Mononuclear cell (primary cell): Measurements from ENCODE around the gene LKAAEAR1. TPM values are rescaled to one million over a fixed set of nuclear protein-coding genes. Genes with fewer than 3 reads are reported as not detected.
"Not testable (repeated sequence)": the region's sequence is repeated elsewhere in the genome, so short reads cannot be mapped to it uniquely, and the experiment has no call there.

Source experiments
- H3K27me3 ChIP-seq: 2 replicates; pipeline ENCODE4 v1.6.0; 2011; ENCODE audit warnings: low read length, control low read depth; ENCODE audit not compliant: insufficient read depth
- H3K4me1 ChIP-seq: 2 replicates; pipeline ENCODE4 v1.5.1; 2011; ENCODE audit warnings: mild to moderate bottlenecking, low read length, control low read depth; ENCODE audit not compliant: insufficient read depth
- H3K4me3 ChIP-seq: 2 replicates; pipeline ENCODE4 v1.5.1; 2011; ENCODE audit warnings: mild to moderate bottlenecking, low read length, moderate library complexity
- H3K9me3 ChIP-seq: 2 replicates; pipeline ENCODE4 v1.5.1; 2011; ENCODE audit warnings: low read depth, mild to moderate bottlenecking, control low read depth, low read length
- total RNA-seq: library from RNA; depleted of rRNA; stranded (reverse); fragments of >200 nt; gene quantifications from one replicate; pipeline ENCODE4 v1.2.3, GENCODE V29; 2012

The LKAAEAR1 gene
- total RNA-seq, 1 donor: 0.42 TPM

DNA sequence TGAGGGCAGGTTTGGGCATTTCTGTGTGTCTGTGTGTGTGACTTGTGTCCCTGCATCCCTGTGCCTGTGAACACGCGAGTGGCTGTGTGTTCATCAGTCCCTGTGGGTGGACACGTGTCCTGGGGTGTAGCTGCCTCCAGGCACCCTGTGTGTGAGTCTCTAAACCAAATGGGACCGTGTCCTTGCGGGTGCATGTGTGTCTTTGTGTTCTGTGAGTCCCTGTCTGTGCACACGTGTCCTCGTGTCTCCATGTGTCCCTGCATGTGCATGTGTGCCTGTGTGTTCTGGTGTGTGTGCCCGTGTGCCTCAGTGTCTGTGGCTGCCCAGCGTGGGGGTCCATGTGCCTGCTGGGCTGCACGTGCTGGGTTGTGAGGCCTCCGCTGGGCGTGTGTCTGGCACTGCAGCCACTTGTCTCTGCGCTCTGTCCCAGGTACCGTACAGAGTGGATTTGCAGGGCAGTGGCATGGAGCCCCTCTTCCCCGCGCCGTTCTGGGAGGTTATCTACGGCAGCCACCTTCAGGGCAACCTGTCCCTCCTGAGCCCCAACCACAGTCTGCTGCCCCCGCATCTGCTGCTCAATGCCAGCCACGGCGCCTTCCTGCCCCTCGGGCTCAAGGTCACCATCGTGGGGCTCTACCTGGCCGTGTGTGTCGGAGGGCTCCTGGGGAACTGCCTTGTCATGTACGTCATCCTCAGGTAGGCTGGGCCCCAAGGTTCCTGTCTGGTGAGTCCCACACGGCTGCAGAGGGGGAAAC lies 8.2 kb upstream of the LKAAEAR1 start:
- Histone ChIP-seq H3K4me3 (no peak overlapping the region), H3K27me3 (no peaks in the 10 kb centered on the region), H3K4me1 (no peaks in the 10 kb centered on the region), H3K9me3 (no peaks in the 10 kb centered on the region)

DNA sequence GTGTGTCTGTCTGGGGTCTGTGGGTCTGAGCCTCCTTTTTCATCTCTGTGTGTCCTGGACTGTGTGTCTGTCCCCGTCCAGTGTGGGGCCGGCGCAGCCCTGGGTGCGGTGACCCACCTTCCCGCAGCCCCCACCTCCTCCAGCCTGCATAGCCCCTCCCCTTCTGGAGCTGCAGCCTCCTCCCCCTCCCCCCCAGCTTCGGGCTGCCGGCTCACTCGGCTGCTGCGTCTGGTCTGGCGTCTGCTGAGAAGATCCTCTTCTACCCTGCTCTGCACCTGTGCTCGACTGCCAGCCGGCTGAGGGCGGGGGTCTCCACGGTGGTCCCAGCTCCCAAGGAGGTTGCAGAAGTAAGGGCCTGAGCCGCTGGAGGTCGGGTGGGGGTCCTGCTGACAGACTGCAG lies 7.6 kb upstream of the LKAAEAR1 start:
- H3K9me3 ChIP-seq: no peaks in the 10 kb centered on the region
- H3K4me3 ChIP-seq: no peak overlapping the region

DNA sequence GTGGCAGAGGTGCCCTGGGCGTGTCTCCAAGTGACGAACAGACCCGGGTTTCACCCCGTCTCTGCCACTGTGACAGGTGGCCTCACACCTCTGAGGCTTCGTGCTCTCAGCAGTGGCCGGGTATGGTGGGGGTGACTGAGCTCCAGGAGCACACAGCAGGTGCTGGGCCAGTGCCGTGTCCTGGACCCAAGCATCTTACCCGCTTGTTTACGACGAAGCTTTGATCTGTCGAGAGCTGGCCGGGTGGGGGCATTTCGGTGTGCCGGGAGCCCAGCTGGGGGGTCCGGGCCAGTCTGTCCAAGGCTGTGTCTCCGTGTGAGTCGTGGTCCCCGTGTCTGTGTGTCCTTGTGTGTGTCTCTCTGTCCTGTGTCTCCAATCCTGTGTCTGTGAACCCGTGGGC lies 7.1 kb upstream of the LKAAEAR1 start:
- Histone ChIP-seq H3K4me3 (no peak overlapping the region), H3K9me3 (no peaks in the 10 kb centered on the region), H3K4me1 (no peaks in the 10 kb centered on the region), H3K27me3 (no peaks in the 10 kb centered on the region)

More for the DNA sequence above, 7.6 kb upstream of the LKAAEAR1 start:
- H3K4me1 ChIP-seq: no peaks in the 10 kb centered on the region
- H3K27me3 ChIP-seq: no peaks in the 10 kb centered on the region

DNA sequence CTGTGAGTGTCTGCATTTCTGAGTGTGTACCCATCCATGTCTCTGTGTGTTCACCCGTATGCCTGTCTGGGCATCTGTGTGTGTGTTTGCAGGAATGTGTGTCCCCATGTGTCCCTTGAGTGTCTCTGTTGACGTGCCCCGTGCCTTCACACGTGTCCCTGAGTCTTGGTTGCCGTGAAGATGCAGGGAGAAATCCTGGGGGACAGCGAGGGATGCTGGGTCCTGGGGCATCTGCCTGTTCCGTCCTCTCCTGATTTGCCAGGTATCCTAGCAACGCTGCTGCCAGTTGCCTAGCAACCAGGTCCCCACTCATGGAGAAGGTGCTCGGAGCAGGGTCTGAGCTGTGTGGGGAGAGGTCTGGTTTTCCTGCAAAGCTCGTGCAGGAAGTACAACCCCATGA lies 6.0 kb upstream of the LKAAEAR1 start:
- H3K4me1 ChIP-seq: no peaks in the 10 kb centered on the region
- H3K4me3 ChIP-seq: no peak overlapping the region
- H3K27me3 ChIP-seq: peaks cover 7% of the 10 kb centered on the region
- no peaks in the 10 kb centered on the region for H3K9me3 ChIP-seq

DNA sequence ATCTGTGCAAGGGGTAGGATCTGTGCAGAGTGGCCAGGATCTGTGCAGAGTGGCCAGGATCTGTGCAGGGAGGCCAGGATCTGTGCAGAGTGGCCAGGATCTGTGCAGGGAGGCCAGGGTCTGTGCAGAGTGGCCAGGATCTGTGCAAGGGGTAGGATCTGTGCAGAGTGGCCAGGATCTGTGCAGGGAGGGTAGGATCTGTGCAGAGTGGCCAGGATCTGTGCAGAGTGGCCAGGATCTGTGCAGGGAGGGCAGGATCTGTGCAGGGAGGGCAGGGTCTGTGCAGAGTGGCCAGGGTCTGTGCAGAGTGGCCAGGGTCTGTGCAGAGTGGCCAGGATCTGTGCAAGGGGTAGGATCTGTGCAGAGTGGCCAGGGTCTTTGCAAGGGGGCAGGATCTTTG lies 4.4 kb upstream of the LKAAEAR1 start:
- H3K4me1 ChIP-seq: peaks cover 13% of the 10 kb centered on the region
- not testable (repeated sequence) for H3K9me3 ChIP-seq, H3K4me3 ChIP-seq
- H3K27me3 ChIP-seq: peaks cover 18% of the 10 kb centered on the region

DNA sequence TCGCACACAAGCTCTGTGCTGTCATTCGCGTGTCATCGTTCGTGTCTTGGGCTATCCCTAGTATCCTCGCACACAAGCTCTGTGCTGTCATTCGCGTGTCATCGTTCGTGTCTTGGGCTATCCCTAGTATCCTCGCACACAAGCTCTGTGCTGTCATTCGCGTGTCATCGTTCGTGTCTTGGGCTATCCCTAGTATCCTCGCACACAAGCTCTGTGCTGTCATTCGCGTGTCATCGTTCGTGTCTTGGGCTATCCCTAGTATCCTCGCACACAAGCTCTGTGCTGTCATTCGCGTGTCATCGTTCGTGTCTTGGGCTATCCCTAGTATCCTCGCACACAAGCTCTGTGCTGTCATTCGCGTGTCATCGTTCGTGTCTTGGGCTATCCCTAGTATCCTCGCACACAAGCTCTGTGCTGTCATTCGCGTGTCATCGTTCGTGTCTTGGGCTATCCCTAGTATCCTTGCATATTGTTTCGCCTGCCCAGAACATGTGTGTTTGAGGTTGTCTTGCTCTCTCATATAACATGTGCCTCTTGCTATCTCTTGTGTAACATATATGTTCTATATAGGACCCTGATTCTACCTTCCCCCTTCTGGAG lies 3.1 kb upstream of the LKAAEAR1 start:
- H3K9me3 ChIP-seq, H3K4me3 ChIP-seq: not testable (repeated sequence)
- Histone ChIP-seq H3K27me3 (peaks cover 18% of the 10 kb centered on the region), H3K4me1 (peaks cover 24% of the 10 kb centered on the region)

DNA sequence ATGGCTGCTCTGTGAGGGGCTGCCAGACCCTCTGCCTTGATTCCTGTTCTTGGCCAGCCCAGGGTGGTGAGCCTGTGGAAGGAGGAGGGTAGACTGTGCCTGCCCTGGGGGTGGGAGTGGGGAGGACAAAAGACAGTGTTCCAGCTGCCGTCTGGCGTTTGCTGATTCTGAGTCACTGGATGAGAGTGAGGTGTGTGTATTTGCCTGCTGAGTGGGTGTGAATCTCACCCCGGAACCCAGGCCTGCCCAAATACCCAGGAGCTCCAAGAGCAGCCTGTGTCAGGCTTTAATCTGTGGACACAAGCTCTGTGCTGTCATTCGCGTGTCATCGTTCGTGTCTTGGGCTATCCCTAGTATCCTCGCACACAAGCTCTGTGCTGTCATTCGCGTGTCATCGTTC lies 2.6 kb upstream of the LKAAEAR1 start:
- Histone ChIP-seq H3K4me3 (no peak overlapping the region), H3K27me3 (peaks cover 18% of the 10 kb centered on the region), H3K9me3 (no peaks in the 10 kb centered on the region)

DNA sequence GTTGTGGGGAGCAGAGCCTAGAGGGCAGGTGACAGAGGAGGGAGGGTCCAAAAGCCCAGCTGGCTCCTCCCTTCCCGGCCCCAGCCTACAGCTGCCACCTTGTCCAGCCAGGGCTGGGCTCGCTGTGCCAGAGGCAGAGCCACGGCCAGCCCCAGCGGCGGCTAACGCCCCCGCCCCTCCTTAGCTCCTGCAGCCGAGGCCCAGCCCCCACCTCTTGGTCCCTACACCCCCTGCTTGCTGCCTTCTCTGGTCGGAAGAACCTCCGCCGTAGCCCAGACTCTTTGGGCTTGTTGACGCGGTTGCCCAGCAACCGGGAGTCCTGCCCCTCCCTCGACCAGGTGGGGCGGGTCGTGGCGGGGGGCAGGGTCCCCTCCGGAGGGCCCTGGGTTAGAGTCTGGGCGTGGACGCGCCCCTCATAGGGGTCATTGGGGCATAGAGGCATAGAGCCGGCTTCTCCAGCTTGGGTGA lies 521 bp upstream of the LKAAEAR1 start:
- H3K27me3 ChIP-seq: peaks cover 18% of the 10 kb centered on the region
- no peaks in the 10 kb centered on the region for H3K9me3 ChIP-seq
- H3K4me3 ChIP-seq: no peak overlapping the region
- H3K4me1 ChIP-seq: peaks cover 43% of the 10 kb centered on the region

More for the DNA sequence above, 2.6 kb upstream of the LKAAEAR1 start:
- H3K4me1 ChIP-seq: peaks cover 30% of the 10 kb centered on the region

DNA sequence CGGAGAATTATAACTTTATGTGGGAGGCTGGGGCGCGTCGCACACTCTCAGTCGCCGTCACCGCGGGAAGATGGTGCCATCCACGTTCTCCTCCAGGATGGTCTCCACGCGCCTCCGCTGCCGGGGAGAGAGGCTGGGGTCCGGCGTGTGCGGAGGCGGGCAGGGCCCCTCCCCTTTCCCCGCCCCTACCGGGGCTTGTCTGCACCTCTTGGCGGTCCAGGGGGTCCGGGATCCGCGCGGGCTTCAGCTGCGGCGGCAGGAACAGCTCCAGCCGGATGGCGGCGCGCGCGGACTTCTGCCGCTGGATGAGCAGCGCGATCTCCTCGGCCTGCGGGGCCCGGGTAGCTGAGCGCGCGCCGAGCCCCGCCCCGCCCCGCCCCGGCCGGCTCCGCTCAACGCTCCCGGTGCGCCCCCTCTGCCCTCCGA lies 807 bp downstream of the LKAAEAR1 start:
- peaks cover 43% of the 10 kb centered on the region for H3K4me1 ChIP-seq
- peaks cover 18% of the 10 kb centered on the region for H3K27me3 ChIP-seq
- peak overlapping the region; percentile 34 for H3K4me3 ChIP-seq
- H3K9me3 ChIP-seq: no peaks in the 10 kb centered on the region

DNA sequence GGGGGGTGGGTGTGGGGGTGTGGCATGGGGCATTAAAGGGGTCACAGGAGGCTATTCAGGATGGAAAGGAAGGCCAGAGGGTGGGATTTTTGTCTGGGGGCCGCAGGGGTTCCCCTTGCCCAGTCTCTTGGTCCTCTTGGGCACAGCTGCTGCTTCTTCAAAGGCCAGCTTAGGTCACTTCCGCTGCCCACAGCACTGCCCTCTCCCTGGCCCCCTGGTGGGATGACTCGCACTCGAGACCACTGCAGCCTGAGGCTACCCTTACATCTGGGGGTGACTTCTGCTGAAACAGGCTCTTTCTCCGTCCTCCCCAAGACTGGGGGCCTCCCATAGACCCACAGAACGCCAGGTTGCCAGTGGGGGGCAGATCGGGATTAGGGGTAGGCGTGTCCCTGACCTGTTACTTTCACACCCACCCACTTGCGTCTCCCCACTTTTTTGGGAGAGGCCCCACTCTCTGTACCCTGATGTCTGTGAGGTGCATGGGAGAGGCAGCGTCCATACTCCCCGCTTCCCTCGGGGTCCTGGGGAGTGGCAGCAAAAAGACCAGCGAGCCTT lies 1.3 kb downstream of the LKAAEAR1 start:
- peaks cover 18% of the 10 kb centered on the region for H3K27me3 ChIP-seq
- peaks cover 43% of the 10 kb centered on the region for H3K4me1 ChIP-seq
- no peaks in the 10 kb centered on the region for H3K9me3 ChIP-seq
- H3K4me3 ChIP-seq: peak overlapping the region; percentile 34

DNA sequence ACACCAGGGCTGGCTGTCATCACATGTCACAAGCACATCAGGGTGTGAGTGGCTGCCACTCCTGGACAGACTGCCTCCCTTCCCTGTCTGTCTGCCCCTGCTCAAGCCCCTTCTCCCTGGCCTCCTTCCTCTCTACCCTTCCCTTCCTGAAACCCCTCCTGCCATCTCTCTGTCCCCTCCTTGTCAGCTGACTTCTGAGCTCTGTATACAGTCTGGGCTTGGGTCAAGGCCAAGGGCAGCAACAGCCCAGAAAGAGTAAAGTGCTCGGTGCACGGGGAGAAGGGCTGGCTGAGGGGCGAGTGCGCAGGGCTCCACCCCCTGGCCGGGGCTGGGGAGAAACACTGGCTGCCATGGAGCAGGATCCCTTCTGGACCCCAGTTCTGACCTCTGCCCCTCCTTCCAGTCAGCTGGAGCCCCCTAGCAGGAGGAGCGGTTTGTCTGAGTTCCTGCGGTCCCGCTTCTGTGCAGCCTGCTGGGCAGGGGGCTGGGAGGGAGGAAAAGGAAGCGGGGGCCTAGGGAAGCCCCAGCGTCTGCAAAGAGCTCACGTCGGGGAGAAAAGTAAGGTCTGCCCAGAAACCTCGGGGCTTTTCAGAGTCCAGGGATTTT lies 2.0 kb downstream of the LKAAEAR1 start:
- no peaks in the 10 kb centered on the region for H3K9me3 ChIP-seq
- H3K4me3 ChIP-seq: no peak overlapping the region
- peaks cover 48% of the 10 kb centered on the region for H3K4me1 ChIP-seq
- peaks cover 18% of the 10 kb centered on the region for H3K27me3 ChIP-seq

DNA sequence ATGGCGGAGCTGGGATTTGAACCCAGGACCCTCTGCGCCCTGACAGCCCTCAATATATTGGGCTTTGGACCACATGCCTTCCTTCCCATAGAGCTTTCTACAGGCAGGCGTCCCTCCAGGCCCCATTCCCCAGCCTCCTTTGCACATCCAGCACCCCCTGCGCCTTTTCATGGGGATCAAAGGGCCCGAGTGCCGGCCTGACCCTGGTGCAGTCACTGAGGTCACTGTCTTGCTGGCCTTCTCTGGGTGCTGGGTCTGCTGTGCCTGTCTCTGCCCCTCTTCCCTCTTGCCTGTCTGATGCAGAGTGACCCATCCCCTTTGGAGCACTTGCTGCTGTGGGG lies 2.6 kb downstream of the LKAAEAR1 start:
- peaks cover 18% of the 10 kb centered on the region for H3K27me3 ChIP-seq
- no peak overlapping the region for H3K4me3 ChIP-seq
- peaks cover 54% of the 10 kb centered on the region for H3K4me1 ChIP-seq
- H3K9me3 ChIP-seq: no peaks in the 10 kb centered on the region

DNA sequence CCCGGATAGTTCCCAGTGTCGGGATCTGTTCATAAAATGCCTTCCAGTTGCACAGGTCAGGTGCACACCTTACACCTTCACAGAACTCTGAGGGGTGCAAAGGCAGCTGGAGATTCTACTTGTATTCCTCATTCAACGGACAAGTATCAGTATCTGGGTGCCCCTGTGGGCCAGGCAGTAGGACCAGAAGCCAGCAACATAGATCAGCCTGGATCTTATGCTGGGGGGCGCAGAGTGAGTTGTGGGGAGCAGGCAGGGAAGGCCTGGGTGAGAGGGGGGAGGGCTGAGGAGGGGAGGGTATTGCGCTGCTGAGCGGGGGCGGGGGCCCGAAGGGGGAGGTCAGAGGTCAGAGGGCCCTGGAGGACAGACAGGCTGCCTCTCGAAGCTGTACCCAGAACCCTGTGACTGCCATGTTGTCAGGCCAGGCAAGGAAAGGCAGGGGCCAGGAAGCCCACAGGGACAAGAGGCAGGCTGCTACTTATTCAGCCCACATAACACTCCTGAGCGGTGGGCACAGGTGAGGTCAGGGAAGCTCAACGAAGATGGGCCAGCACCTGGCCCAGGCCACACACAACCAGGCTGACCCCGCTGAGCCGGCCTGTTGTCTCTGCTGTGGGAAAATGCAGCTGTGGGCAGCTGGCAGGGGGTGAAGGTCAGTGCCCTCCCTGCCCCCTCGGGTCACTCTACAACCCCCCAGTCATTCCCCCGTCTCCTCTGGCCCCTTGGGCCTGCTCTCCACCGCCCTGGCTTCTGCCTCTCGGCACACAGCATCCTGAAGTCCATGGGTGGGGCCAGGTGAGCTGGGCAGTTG lies 3.2 kb downstream of the LKAAEAR1 start:
- H3K27me3 ChIP-seq: peaks cover 18% of the 10 kb centered on the region
- H3K4me3 ChIP-seq: peak overlapping the region; percentile 67
- peaks cover 60% of the 10 kb centered on the region for H3K4me1 ChIP-seq
- H3K9me3 ChIP-seq: no peaks in the 10 kb centered on the region

DNA sequence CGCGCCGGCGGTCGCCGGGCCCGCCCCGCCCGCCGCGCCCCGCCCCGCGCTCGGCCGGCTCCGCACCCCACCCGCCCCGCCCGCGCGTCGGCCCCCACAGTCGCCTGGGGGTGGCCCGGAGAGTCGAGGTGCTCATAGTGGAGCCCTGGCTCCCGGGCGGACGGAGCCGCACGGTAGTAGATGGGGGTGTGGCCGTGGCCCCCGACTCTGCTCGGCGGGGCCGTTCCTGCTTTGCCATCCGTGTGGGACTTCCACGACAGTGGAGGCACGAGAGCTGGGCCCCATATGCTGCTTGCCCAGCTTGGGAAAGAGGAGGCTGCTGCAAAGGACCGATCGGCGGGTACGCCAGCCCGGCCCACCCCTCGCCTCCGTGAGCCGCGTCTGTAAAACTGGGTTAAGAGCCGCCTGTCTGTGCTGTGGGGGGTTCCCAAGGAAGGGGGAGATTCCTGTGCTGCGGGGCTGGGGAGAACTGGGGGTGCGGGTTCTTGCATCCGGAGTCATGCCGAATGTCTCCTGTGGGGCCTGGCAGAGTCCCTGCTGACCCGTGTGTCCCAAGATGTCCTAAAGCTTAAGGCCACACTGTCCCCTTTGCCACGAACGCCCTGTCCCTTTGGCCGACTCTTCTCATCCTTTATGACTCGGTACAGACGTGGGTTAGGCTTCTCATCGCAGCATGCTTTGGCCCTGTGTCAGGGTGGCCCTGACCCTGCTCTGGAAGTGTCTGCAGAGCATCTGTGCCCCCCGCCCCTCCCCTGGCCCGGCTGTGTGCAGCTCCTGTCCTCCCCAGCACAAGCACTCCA lies 4.0 kb downstream of the LKAAEAR1 start, which contains the start of gene OPRL1:
OPRL1 (plus strand) TSS at position 70 of the 800 bp plus-strand sequence. CDS start 12,639 bp downstream, outside the sequence.
- peaks cover 11% of the 10 kb centered on the region for H3K27me3 ChIP-seq
- peak within 1 kb of the TSS; percentile 95 for H3K4me3 ChIP-seq
- H3K4me1 ChIP-seq: peaks cover 68% of the 10 kb centered on the region
- H3K9me3 ChIP-seq: no peaks in the 10 kb centered on the region
